IMR-90 (cell line): ENCODE measurements around the gene AFAP1L2. TPM values are rescaled to one million over a fixed set of nuclear protein-coding genes. Genes with fewer than 3 reads are reported as not detected.

Experiments used
- ATAC-seq: fragments of 200-7000 bp; cut with Tn5 transposase; 2 replicates; pipeline ENCODE4 v1.9.1; 2020; ENCODE audit warnings: low read depth, mild to moderate bottlenecking, moderate library complexity
- BruUV-seq: library from RNA; stranded (reverse); fragments of 400-500 nt; replicated peaks from 2 replicates; lab custom pipeline; 2021; lab: Mats Ljungman, UMichigan
- CTCF ChIA-PET: fragments of 300-600 bp; formaldehyde crosslinking; extraction: SDS; loops from one replicate; lab custom pipeline; 2021; ENCODE audit warnings: antibody characterized with exemption; lab: Yijun Ruan, JAX
- POLR2A ChIA-PET: fragments of 300-600 bp; sonication (Branson Sonifier 250); formaldehyde crosslinking; loops from one replicate; lab custom pipeline; 2022; ENCODE audit warnings: antibody characterized with exemption; ENCODE audit not compliant: unreplicated experiment; lab: Charles Lee
- DNase-seq: peaks from one replicate; pipeline ENCODE4 v3.0.0; 2013
- H2AFZ ChIP-seq: replicated peaks from 2 replicates; pipeline ENCODE3; 2013; ENCODE audit warnings: low read length, mild to moderate bottlenecking; ENCODE audit not compliant: poor library complexity
- H2AK5ac ChIP-seq: 2 replicates; pipeline ENCODE4 v1.6.1; 2013; ENCODE audit warnings: low read depth, low read length, inconsistent platforms
- H2AK9ac ChIP-seq: replicated peaks from 2 replicates; pipeline ENCODE3; 2013; ENCODE audit warnings: mild to moderate bottlenecking, low read depth, low read length, moderate library complexity; ENCODE audit not compliant: poor library complexity
- H2BK120ac ChIP-seq: 2 replicates; pipeline ENCODE4 v1.6.1; 2013; ENCODE audit warnings: low read depth, low read length, inconsistent platforms
- H2BK15ac ChIP-seq: 3 replicates; pipeline ENCODE4 v1.6.1; 2013; ENCODE audit warnings: low read depth, low read length, inconsistent platforms
- H2BK20ac ChIP-seq: 2 replicates; pipeline ENCODE4 v1.6.1; 2013; ENCODE audit warnings: low read depth, mild to moderate bottlenecking, inconsistent platforms, low read length, moderate library complexity
- H2BK5ac ChIP-seq: 2 replicates; pipeline ENCODE4 v1.6.1; 2013; ENCODE audit warnings: mild to moderate bottlenecking, low read depth, low read length, inconsistent platforms; ENCODE audit not compliant: poor library complexity, severe bottlenecking
- H3K14ac ChIP-seq: replicated peaks from 2 replicates; pipeline ENCODE4 v1.6.1; 2013; ENCODE audit warnings: low read depth, low read length, inconsistent platforms
- H3K18ac ChIP-seq: 2 replicates; pipeline ENCODE4 v1.6.1; 2013; ENCODE audit warnings: low read depth, low read length, control low read depth
- H3K23ac ChIP-seq: 2 replicates; pipeline ENCODE4 v1.6.1; 2013; ENCODE audit warnings: low read depth, low read length, inconsistent platforms
- H3K27ac ChIP-seq: 2 replicates; pipeline ENCODE4 v1.5.1; 2013; ENCODE audit warnings: mild to moderate bottlenecking, control low read depth, low read length; ENCODE audit not compliant: insufficient read depth
- H3K27me3 ChIP-seq: 2 replicates; pipeline ENCODE4 v1.6.1; 2013; ENCODE audit warnings: low read length; ENCODE audit not compliant: control insufficient read depth, insufficient read depth
- H3K36me3 ChIP-seq: 2 replicates; pipeline ENCODE4 v1.6.1; 2013; ENCODE audit warnings: low read length, mixed read lengths; ENCODE audit not compliant: control insufficient read depth, insufficient read depth
- H3K4ac ChIP-seq: 2 replicates; pipeline ENCODE4 v1.6.1; 2013; ENCODE audit warnings: low read depth, low read length, inconsistent platforms
- H3K4me1 ChIP-seq: 2 replicates; pipeline ENCODE4 v1.6.1; 2013; ENCODE audit warnings: low read length, mixed read lengths; ENCODE audit not compliant: control insufficient read depth, insufficient read depth
- H3K4me2 ChIP-seq: 2 replicates; pipeline ENCODE4 v1.6.1; 2013; ENCODE audit warnings: low read depth, mild to moderate bottlenecking, control low read depth, low read length, moderate library complexity
- H3K4me3 ChIP-seq: 2 replicates; pipeline ENCODE4 v1.5.1; 2013; ENCODE audit warnings: low read depth, mild to moderate bottlenecking, control low read depth, low read length, moderate library complexity; ENCODE audit not compliant: insufficient read depth
- H3K56ac ChIP-seq: 2 replicates; pipeline ENCODE4 v1.6.1; 2013; ENCODE audit warnings: low read length, inconsistent platforms; ENCODE audit not compliant: insufficient read depth; ENCODE audit errors: extremely low read depth
- H3K79me1 ChIP-seq, 2 experiments: 2 replicates each; pipeline ENCODE4 v1.6.1; 2013; ENCODE audit warnings: low read length in 2 of 2, inconsistent platforms in 1 of 2, low read depth in 1 of 2
- H3K9ac ChIP-seq: 2 replicates; pipeline ENCODE4 v1.6.1; 2013; ENCODE audit warnings: low read depth, low read length, control low read depth
- H3K9me1 ChIP-seq: 2 replicates; pipeline ENCODE4 v1.6.1; 2013; ENCODE audit warnings: low read length, inconsistent platforms; ENCODE audit not compliant: insufficient read depth
- H3K9me3 ChIP-seq: 2 replicates; pipeline ENCODE4 v1.6.1; 2013; ENCODE audit warnings: low read length; ENCODE audit not compliant: control insufficient read depth, insufficient read depth
- H4K20me1 ChIP-seq: 2 replicates; pipeline ENCODE4 v1.6.1; 2013; ENCODE audit warnings: low read length, inconsistent platforms; ENCODE audit not compliant: insufficient read depth
- H4K5ac ChIP-seq: 2 replicates; pipeline ENCODE4 v1.6.1; 2013; ENCODE audit warnings: mild to moderate bottlenecking, low read depth, low read length, control low read depth
- H4K8ac ChIP-seq, 2 experiments: 2 replicates each; pipeline ENCODE4 v1.6.1; 2013; ENCODE audit warnings: low read depth in 2 of 2, low read length in 2 of 2, control low read depth in 1 of 2, inconsistent platforms in 1 of 2
- H4K91ac ChIP-seq: 2 replicates; pipeline ENCODE4 v1.6.1; 2013; ENCODE audit warnings: low read depth, low read length, inconsistent platforms; ENCODE audit not compliant: insufficient read depth
- ELK1 ChIP-seq: fragments of 150-350 bp; IDR thresholded peaks from 2 replicates; pipeline ENCODE4 v1.6.1; 2016; ENCODE audit warnings: low read depth, mild to moderate bottlenecking, low read length, moderate library complexity, borderline replicate concordance
- MAFK ChIP-seq: IDR thresholded peaks from 2 replicates; pipeline ENCODE4 v1.6.1; 2012; ENCODE audit warnings: low read depth, low read length, improper control_type of control experiment
- MAZ ChIP-seq: IDR thresholded peaks from 2 replicates; pipeline ENCODE4 v1.6.1; 2012; ENCODE audit warnings: low read depth, mild to moderate bottlenecking, low read length, improper control_type of control experiment, moderate library complexity, borderline replicate concordance
- MXI1 ChIP-seq: IDR thresholded peaks from 2 replicates; pipeline ENCODE4 v1.6.1; 2012; ENCODE audit warnings: low read depth, mild to moderate bottlenecking, low read length, moderate library complexity, borderline replicate concordance
- POLR2A ChIP-seq: IDR thresholded peaks from 2 replicates; pipeline ENCODE4 v1.6.1; 2012; ENCODE audit warnings: mild to moderate bottlenecking, low read depth, low read length
- RAD21 ChIP-seq: IDR thresholded peaks from 2 replicates; pipeline ENCODE4 v1.6.1; 2012; ENCODE audit warnings: low read length, improper control_type of control experiment
- RCOR1 ChIP-seq: IDR thresholded peaks from 2 replicates; pipeline ENCODE4 v1.6.1; 2012; ENCODE audit warnings: mild to moderate bottlenecking, low read length, improper control_type of control experiment; ENCODE audit not compliant: insufficient replicate concordance
- RFX5 ChIP-seq: IDR thresholded peaks from 2 replicates; pipeline ENCODE4 v1.8.0; 2012; ENCODE audit warnings: low read depth, mild to moderate bottlenecking, low read length, moderate library complexity
- SMC3 ChIP-seq: fragments of 150-350 bp; IDR thresholded peaks from 2 replicates; pipeline ENCODE4 v1.6.1; 2016; ENCODE audit warnings: low read depth, mild to moderate bottlenecking, antibody characterized with exemption, low read length, moderate library complexity
- WGBS, 2 experiments: methylation state at CpG; one replicate each; pipeline versions ENCODE4 v1.1.5 to v1.1.7; 2013; ENCODE audit warnings: missing lambda C conversion rate in 2 of 2; ENCODE audit not compliant: insufficient read length in 1 of 2; ENCODE audit errors: extremely low coverage in 2 of 2; 5-methylcytosine and 5-hydroxymethylcytosine counted together
- dilution Hi-C: fragments of 300-500 bp; cut with HindIII; formaldehyde crosslinking; loops from one replicate; pipeline ENCODE4 v1.14.3; 2018; ENCODE audit warnings: low sequenced_read_pairs; ENCODE audit not compliant: unreplicated experiment
- in situ Hi-C: fragments of 300-500 bp; cut with MboI; formaldehyde crosslinking; loops from 3 replicates; pipeline ENCODE4 v1.14.3; 2019; ENCODE audit warnings: low sequenced_read_pairs, inconsistent platforms, mixed read lengths
- intact Hi-C: fragments of 100-400 bp; cut with micrococcal nuclease; formaldehyde crosslinking; loops from 2 replicates; pipeline ENCODE4 v1.10.0; 2022
- polyA plus RNA-seq, 3 experiments: library from polyadenylated mRNA; depleted of rRNA; stranded (reverse); fragments of >200 nt; gene quantifications; 2 replicates each; pipeline ENCODE4 v1.2.3, GENCODE V29; 2012; ENCODE audit warnings: low replicate concordance in 1 of 3
- total RNA-seq: library from RNA; depleted of rRNA; stranded (reverse); fragments of >200 nt; gene quantifications from 2 replicates; pipeline ENCODE4 v1.2.3, GENCODE V29; 2012
- TF ChIP-seq, protein P1 (sequence below): fragments of 150-350 bp; IDR thresholded peaks from 2 replicates; pipeline ENCODE4 v1.6.1; 2017; ENCODE audit warnings: mild to moderate bottlenecking, antibody characterized with exemption, low read length, low read depth

The AFAP1L2 gene
- total and polyA plus RNA-seq, 2 of the 4 experiments (the other 2 are of a cell fraction): under 0.01 to 0.10 TPM

GRCh38 chr10:114384181-114384580 is 20.1 kb downstream of the AFAP1L2 start:
- no peak for TF ChIP-seq RFX5
- no peak for TF ChIP-seq POLR2A
- no peak for TF ChIP-seq ELK1
- TF ChIP-seq MAFK: no peak
- no peak for TF ChIP-seq MAZ
- no peak for TF ChIP-seq SMC3
- TF ChIP-seq RAD21: no peak
- TF ChIP-seq, protein P1, sequence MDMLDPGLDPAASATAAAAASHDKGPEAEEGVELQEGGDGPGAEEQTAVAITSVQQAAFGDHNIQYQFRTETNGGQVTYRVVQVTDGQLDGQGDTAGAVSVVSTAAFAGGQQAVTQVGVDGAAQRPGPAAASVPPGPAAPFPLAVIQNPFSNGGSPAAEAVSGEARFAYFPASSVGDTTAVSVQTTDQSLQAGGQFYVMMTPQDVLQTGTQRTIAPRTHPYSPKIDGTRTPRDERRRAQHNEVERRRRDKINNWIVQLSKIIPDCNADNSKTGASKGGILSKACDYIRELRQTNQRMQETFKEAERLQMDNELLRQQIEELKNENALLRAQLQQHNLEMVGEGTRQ: no peak
- no peak for TF ChIP-seq MXI1
- TF ChIP-seq RCOR1: no peak
- no peak overlapping the region for H3K4me2 ChIP-seq
- H4K20me1 ChIP-seq: no peaks in the 10 kb centered on the region
- no peaks in the 10 kb centered on the region; the same call in 1 of the 2 replicates for H3K36me3 ChIP-seq
- no peak overlapping the region for H2AK9ac ChIP-seq
- ATAC-seq (no peak), DNase-seq (no peak)
- H3K9me3 ChIP-seq: no peaks in the 10 kb centered on the region
- no peak overlapping the region for H3K56ac ChIP-seq
- H2BK20ac ChIP-seq: no peak overlapping the region
- no peak overlapping the region for H2BK5ac ChIP-seq
- no TSS peak for BruUV-seq
- H3K9ac ChIP-seq: no peak overlapping the region
- H3K4me3 ChIP-seq: no peak overlapping the region
- H2AFZ ChIP-seq: no peak overlapping the region
- H3K27me3 ChIP-seq: peaks cover 27% of the 10 kb centered on the region
- H3K23ac ChIP-seq: no peak overlapping the region
- H2AK5ac ChIP-seq: no peak overlapping the region
- H2BK120ac ChIP-seq: no peak overlapping the region
- intact Hi-C loops (no loop called here), in situ Hi-C loops (no loop called here), dilution Hi-C loops (no loop called here)
- H3K9me1 ChIP-seq: no peaks in the 10 kb centered on the region
- H3K27ac ChIP-seq: no peak overlapping the region
- no peak overlapping the region for H4K91ac ChIP-seq
- H3K4ac ChIP-seq: no peak overlapping the region
- no peak overlapping the region for H4K8ac ChIP-seq
- no peaks in the 10 kb centered on the region for H3K4me1 ChIP-seq
- ChIA-PET CTCF (no interaction called here), POLR2A (no interaction called here)
- 14% methylated on average over 1 of the region's 9 CpGs; no CpG with 5 or more reads in 1 of the 2 experiments for WGBS, 2 experiments
- no peak overlapping the region for H2BK15ac ChIP-seq
- H3K18ac ChIP-seq: no peak overlapping the region
- H3K79me1 ChIP-seq: no peaks in the 10 kb centered on the region
- no peak overlapping the region for H4K5ac ChIP-seq
- H3K14ac ChIP-seq: no peak overlapping the region
